ENCODE measurements around the gene IGSF5. TPM values are rescaled to one million over a fixed set of nuclear protein-coding genes. Genes with fewer than 3 reads are reported as not detected.
"Not testable (repeated sequence)": the region's sequence is repeated elsewhere in the genome, so short reads cannot be mapped to it uniquely, and the experiment has no call there.

Gene IGSF5
- total RNA-seq, 1 donor from 2014 or later: 2.5 TPM

GRCh38 chr21:39736716-39737115 lies 8.3 kb upstream of the IGSF5 start:
- H3K4me1 Mint-ChIP-seq (ENCODE audit: unreplicated experiment): peaks cover 4% of the 10 kb centered on the region
- peaks cover 8% of the 10 kb centered on the region for H3K27me3 Mint-ChIP-seq (ENCODE audit: unreplicated experiment)
- no peak for TF ChIP-seq CTCF (IDR thresholded peaks at IDR 0.05; ENCODE audit: unreplicated experiment)
- H3K9me3 Mint-ChIP-seq (ENCODE audit: unreplicated experiment): peaks cover 11% of the 10 kb centered on the region
- no peak overlapping the region for H3K27ac Mint-ChIP-seq (ENCODE audit: unreplicated experiment)
- H3K4me3 Mint-ChIP-seq (ENCODE audit: unreplicated experiment): no peak overlapping the region
- H3K36me3 Mint-ChIP-seq (ENCODE audit: low read depth, unreplicated experiment): no peaks in the 10 kb centered on the region
- no peak for DNase-seq (ENCODE audit: low spot score)

- H3K4me1 Mint-ChIP-seq (ENCODE audit: unreplicated experiment): peaks cover 4% of the 10 kb centered on the region
- TF ChIP-seq CTCF (IDR thresholded peaks at IDR 0.05; ENCODE audit: unreplicated experiment): no peak
Measured at GRCh38 chr21:39737376-39738000, 7.5 kb upstream of the IGSF5 start.

GRCh38 chr21:39738566-39738965 lies 6.4 kb upstream of the IGSF5 start:
- DNase-seq (ENCODE audit: low spot score): no peak
- Mint-ChIP-seq H3K4me1 (ENCODE audit: unreplicated experiment) (peaks cover 4% of the 10 kb centered on the region), H3K27me3 (ENCODE audit: unreplicated experiment) (peaks cover 8% of the 10 kb centered on the region), H3K9me3 (ENCODE audit: unreplicated experiment) (peaks cover 11% of the 10 kb centered on the region), H3K4me3 (ENCODE audit: unreplicated experiment) (no peak overlapping the region), H3K27ac (ENCODE audit: unreplicated experiment) (no peak overlapping the region), H3K36me3 (ENCODE audit: low read depth, unreplicated experiment) (no peaks in the 10 kb centered on the region)
- no peak for TF ChIP-seq CTCF (IDR thresholded peaks at IDR 0.05; ENCODE audit: unreplicated experiment)

More at GRCh38 chr21:39737376-39738000, 7.5 kb upstream of the IGSF5 start:
- no peak for DNase-seq (ENCODE audit: low spot score)
- no peaks in the 10 kb centered on the region for H3K36me3 Mint-ChIP-seq (ENCODE audit: low read depth, unreplicated experiment)
- no peak overlapping the region for H3K27ac Mint-ChIP-seq (ENCODE audit: unreplicated experiment)
- H3K27me3 Mint-ChIP-seq (ENCODE audit: unreplicated experiment): peaks cover 8% of the 10 kb centered on the region
- H3K4me3 Mint-ChIP-seq (ENCODE audit: unreplicated experiment): no peak overlapping the region
- peaks cover 11% of the 10 kb centered on the region for H3K9me3 Mint-ChIP-seq (ENCODE audit: unreplicated experiment)

- H3K36me3 Mint-ChIP-seq (ENCODE audit: low read depth, unreplicated experiment); DNase-seq (ENCODE audit: low spot score); H3K27ac Mint-ChIP-seq (ENCODE audit: unreplicated experiment); H3K27me3 Mint-ChIP-seq (ENCODE audit: unreplicated experiment); H3K4me3 Mint-ChIP-seq (ENCODE audit: unreplicated experiment); H3K4me1 Mint-ChIP-seq (ENCODE audit: unreplicated experiment): not testable (repeated sequence)
- H3K9me3 Mint-ChIP-seq (ENCODE audit: unreplicated experiment): peaks cover 11% of the 10 kb centered on the region
Measured at GRCh38 chr21:39739531-39739930, 5.5 kb upstream of the IGSF5 start.

GRCh38 chr21:39742561-39742960 lies 2.4 kb upstream of the IGSF5 start:
- H3K27me3 Mint-ChIP-seq (ENCODE audit: unreplicated experiment): not testable (repeated sequence)

GRCh38 chr21:39745332-39745731 lies 349 bp downstream of the IGSF5 start:
- not testable (repeated sequence) for H3K9me3 Mint-ChIP-seq (ENCODE audit: unreplicated experiment); H3K27me3 Mint-ChIP-seq (ENCODE audit: unreplicated experiment); H3K36me3 Mint-ChIP-seq (ENCODE audit: low read depth, unreplicated experiment); DNase-seq (ENCODE audit: low spot score); H3K4me1 Mint-ChIP-seq (ENCODE audit: unreplicated experiment); H3K27ac Mint-ChIP-seq (ENCODE audit: unreplicated experiment); H3K4me3 Mint-ChIP-seq (ENCODE audit: unreplicated experiment)

More at GRCh38 chr21:39742561-39742960, 2.4 kb upstream of the IGSF5 start:
- peaks cover 13% of the 10 kb centered on the region for H3K9me3 Mint-ChIP-seq (ENCODE audit: unreplicated experiment)
- not testable (repeated sequence) for H3K27ac Mint-ChIP-seq (ENCODE audit: unreplicated experiment); H3K4me1 Mint-ChIP-seq (ENCODE audit: unreplicated experiment); H3K4me3 Mint-ChIP-seq (ENCODE audit: unreplicated experiment); DNase-seq (ENCODE audit: low spot score); H3K36me3 Mint-ChIP-seq (ENCODE audit: low read depth, unreplicated experiment)
